GM18519 (cell line): Measurements from ENCODE around the gene MAP2K5.

ENCODE experiments used
- ATAC-seq: cut with Tn5 transposase; IDR thresholded peaks from one replicate; pipeline ENCODE4 v1.9.1; 2021; ENCODE audit warnings: mild to moderate bottlenecking, moderate library complexity; ENCODE audit not compliant: unreplicated experiment, low FRiP score

Gene MAP2K5

DNA sequence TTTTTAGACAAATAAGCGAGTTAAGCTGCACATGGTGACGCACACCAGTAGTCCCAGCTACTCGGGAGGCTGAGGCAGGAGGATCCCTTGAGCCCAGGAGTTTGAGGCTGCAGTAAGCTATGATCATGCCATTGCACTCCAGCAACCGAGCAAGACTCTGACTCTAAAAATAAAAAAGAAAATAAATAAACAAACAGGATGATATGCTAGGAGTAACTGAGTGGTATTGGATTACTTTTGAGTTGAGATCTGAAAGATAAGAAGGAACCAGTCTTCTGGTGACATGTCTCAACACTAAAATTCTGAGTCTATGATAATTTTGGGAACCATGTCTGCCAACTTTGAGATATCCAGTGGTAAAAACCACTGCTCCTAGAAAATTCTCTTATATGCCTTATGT is 173.7 kb downstream of the MAP2K5 start:
- ATAC-seq: no peak

DNA sequence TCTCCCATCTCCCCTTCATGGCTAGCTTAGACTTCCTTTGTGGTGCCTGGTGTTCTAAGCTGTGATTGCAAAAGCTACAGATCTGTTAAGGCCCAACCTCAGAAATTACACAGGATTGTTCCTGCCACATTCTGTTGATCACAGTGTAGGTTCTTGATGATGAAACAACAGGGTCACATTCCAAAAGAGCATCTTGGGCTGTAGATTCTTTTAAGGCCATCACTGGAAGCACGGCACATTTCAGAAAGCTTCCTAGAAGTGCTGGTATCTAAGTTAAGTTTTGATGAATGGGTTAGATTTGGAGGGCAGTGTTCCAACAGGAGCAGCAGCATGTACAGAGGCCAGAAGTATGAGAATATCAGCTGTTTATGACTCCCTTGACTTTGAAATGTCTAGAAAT is 175.3 kb downstream of the MAP2K5 start:
- ATAC-seq: no peak

DNA sequence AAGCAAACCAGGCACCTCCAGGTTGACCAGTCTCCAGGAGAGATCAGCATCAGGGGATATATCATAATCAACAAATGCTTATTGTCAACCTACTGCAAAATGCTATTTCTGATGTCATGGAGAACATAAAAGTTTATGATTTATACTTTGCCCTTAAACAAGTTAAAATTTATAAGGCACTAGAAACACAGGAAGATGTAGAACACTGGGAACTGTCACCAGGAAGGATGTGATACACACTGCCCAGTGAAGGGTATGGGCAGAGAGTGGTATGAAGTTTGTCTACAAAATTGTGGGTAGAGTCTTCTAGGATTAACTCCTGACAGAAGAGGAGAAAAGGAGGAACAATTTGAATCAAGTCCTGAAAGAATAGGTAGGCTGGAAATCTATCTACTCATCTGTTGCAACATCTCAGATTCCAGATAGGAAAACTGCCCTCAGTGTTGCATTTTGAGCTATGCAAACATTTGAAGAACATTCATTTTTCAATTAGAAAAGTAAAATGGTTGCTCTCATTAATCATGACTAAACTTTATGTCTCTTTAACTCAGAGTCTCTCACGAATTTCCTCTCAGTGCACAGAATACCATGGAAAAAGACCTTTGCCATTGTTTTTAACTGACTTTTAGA is 176.9 kb downstream of the MAP2K5 start:
- no peak for ATAC-seq

DNA sequence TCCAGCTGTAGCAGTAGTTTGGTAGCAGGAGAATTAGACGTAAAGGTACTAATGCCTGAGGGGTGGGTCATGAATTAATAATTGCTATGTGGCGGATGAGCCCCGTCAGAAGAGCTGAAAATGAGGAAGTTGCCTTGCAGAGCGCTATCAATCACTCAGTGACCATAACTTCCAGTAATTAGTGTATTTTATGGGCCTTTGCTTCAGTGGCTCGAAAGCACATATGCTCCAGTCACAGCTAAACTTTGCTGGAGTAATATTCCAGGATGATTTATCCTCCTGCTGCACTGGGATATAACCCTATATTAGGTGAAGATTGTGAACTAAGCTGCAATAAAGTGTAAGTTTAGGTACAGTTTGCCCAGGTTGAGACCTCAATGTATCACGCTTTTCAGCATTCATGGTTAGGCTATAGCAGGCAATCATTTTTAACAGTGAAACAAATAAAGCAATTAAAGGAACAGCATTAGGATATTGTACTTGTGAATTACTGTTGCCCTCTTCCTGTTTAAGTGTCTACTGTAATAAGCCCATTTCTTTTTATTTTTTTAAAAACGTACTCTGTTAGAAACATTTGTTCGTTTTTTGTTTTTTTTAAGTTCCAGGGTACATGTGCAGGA is 178.2 kb downstream of the MAP2K5 start:
- no peak for ATAC-seq

DNA sequence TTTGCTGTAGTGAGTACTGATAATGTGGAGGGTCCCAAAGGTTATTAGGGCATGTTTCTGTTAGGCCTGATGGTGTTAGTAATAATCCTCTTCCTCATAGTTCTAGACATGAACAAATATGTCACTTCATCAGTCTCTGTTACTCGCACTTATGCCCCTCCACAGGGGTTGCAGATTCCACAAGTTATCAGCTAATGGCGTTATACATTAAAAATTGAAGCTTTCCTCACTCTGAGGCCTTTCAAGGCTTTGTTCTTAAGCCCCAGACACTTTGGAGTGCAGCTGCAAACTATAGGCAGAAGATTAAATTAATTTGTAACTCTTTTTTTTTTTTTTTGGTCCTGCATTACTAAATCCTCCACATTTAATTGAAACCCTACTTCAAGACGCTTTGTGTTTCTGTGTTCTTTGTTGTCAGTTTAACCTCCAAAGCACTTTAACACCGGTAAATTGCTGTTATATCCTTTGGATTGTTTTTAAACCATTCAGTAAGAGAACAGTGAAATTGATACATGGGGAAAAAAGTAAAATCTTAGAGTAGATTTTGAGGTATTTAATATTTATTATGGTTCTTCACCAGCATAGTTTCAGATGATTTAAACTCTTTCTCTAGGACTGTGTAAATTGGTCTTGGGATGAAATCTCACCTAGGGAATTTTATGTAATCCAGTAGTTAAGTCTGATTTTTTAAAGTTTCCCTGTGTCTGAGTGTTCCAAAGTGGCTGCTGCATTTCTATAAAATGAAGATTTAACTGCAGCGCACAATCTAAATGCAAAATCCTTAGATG is 179.7 kb downstream of the MAP2K5 start:
- ATAC-seq: no peak

DNA sequence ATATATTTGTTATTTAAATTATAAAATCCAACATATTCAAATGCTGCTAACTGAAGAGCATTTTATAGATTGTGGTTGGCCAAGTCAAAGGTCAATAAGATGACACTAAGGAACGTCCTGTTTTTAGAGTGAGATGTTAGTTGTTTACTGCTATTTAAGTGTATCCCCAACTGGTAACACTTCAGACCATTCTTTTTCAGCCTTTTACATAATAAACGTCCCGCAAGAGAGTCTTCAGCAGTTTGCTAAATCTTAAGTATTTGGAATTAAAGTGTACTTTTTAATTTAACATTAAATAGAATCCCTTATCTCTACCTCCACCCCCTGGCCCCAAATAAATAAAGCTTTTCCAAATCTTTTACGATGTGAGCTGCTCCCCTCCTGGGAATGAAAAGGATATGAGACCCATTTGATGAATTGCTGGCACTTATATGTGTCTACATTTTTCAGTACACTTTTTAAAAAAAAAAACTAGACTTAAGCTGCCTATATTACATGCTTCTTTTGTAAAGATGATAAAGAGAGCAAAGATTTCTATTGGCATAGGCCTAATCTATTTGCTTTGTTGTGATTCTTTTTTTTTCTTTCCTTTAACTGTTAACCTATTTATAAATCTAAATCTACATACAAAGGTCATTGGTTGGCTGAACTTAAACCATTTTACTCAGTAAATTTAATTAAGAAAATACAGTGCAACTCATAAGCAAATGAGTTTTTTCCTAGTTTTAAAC is 181.0 kb downstream of the MAP2K5 start:
- ATAC-seq: no peak

DNA sequence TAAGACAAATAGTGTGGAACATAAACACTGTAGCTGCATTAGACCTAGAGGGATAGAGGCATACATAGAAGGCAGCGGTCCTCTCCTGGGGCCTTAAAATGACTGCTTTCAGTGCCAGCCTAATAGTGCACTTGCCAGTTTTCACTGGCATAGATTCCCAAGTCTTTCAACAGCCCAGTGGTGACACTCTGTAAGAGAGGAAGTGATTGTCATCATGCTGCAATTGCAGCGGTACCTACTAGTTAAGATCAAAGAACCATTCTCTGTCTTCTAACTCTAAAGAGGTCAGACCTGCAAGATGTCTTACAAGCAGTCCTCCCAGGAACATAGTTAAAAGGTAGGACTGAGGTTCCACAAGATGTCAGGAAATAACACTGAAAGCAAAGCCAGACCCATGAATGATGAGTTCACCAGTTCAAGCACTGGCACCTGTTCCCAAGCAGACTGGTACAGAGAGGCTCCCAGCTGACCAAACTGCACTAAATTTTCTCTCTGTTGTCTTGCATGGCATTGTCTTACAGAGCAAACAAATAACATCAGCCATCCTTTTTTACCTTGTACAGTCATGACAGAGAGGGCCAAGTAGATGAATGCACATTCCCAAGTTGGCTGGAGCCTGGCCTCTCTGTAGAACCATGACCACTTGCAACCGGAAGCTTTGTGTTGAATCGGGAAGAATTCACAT is 182.3 kb downstream of the MAP2K5 start:
- no peak for ATAC-seq

DNA sequence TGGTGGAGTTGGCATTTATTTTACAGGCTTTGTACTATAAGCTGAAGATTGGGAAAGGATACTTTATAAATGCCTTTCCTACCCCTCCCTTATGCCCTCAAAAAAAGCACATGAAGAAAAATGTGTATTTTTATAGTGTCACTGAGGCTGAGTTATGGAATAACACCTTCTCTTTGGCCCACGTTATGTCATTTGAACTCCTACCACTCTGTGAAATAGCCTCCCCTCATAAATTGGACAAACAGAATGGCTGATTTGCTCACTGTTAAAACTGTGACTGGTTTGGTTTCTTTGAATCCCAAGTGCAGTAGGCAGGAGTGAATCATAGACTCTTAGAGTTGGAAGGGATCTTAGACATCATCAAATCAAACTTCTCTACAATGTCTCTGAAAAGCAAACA is 187.6 kb downstream of the MAP2K5 start:
- ATAC-seq: no peak

DNA sequence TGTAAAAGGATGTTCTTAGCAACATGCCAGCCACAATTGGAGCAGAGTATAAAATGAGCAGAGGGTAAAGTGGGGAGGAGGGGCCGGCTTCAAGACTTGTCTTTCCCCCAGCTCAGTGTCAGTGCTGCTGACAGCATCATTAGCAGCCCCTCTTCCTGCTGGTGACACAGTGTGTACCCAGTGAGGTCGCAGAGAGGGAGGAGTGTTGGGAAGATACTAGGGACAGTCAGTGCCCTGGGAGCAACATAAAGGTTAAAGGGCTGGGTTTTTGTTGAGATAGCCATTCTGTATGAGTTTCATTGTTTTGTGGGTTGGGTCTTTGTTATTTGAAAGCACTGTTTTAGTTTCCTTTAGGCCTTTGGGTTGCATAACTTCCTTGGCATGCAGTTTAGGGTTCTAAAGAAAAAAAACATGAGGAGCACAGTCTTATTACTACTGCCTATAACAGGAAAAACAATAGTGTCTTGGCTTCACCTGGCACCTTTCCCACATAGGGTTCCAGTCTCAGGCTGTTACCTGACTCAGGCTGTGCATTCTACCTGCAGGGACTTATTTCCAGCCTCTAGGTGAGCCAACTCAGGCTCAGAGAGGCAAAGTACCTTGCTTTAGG is 188.7 kb downstream of the MAP2K5 start:
- no peak for ATAC-seq

DNA sequence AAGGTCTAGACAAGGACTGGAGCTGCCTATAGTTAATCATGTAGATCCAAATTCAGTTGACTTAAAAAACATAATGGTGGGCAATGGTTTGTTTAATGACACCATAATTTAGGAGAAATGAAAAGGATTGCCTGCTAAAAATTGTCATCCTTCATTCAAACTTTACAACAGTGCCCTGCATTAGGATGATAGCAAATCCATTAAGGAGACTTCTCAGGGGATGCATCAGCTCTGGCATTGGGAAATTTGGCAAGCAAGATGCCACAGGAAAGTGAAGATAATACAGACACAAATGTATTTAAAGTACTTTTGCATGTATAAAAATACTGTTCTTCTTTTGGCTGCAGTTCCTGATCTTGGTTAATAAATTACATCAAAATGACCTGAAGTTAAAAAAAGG is 189.7 kb downstream of the MAP2K5 start:
- no peak for ATAC-seq

DNA sequence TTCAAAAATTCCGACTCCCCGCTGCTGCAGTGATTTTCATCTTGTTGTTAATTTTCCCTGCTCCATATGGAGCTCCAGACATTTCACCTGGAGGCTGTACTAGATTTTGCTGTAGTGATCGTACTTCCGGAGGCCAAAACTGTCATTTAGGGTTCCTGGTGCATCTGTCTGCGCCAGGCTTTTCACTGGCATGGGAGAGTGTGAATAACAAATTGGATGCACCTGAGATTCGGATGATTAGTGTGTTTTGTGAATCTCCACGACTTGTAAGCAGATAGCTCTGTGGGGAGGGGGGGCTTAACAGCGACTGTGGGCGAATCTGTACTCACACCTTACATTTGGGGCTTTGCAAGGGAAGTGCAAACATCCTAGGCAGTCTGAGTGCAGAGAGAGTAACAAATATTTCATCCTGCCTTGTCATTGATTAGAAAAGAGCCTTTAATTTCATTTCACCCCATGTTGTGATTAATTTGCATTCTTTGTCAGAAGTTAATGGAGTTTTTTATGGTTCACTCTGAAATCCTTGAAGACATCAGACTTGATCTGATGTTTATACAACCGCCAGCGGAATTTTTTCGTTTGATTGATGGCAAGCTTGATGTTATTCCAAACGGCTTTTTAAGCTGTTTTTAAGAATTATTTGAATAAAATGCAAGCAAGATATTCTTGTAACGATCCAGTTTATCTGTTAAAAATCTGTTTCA is 190.3 kb downstream of the MAP2K5 start:
- ATAC-seq: no peak

DNA sequence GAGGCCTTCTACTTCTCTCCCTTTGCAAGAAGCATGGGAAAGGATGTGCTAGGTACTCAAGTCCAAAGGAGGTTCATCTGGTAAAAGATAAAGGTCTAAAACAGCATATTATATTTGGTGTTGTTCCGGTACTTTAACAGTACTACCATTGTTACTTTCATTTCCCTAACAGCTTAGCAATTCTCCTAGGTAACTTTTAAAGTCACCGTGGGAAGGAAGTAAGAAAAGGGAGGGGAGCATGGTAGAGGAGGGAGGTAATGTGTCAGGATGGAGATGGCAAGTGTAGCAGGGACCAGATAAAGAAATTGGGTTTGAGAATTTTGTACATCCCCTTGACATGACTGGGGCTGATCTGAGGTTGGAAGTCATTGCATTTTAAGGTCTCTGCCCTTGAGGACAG is 193.4 kb downstream of the MAP2K5 start:
- no peak for ATAC-seq

DNA sequence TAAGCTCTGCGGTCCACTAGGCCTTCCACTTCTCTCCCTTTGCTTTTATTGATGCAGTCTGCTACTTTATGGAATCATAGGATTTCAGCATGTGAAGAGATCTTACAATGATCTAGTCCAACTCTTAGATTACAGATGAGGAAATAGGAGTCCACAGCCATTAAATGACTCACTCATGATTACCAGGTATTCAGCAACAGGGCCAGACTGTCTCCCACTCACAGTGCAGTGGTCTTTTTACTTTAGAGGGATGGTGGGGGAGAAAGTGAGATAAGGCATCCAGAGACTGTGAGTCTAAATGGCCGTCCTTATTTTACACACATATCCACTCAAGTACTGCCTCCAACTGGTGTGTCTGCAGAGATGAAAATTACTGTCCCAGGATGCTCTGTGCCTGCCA is 194.3 kb downstream of the MAP2K5 start:
- ATAC-seq: no peak

DNA sequence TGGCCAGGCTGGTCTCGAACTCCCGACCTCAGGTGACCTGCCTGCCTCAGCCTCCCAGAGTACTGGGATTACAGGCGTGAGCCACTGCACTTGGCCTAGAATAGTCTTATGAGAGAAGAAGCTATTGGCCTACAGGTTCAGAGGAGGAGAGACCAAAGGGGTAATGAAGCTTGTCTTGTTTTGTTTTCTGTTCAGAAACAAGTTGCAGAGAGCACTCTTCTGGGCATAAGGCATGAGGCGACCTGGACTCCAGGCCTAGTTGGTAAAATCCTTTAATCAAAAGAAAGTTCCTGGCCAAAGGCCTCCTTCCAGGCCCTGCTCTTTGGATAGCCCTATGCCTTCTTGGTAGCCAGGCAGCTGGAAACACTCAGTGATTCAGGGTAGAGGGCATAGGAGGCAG is 195.6 kb downstream of the MAP2K5 start:
- no peak for ATAC-seq

DNA sequence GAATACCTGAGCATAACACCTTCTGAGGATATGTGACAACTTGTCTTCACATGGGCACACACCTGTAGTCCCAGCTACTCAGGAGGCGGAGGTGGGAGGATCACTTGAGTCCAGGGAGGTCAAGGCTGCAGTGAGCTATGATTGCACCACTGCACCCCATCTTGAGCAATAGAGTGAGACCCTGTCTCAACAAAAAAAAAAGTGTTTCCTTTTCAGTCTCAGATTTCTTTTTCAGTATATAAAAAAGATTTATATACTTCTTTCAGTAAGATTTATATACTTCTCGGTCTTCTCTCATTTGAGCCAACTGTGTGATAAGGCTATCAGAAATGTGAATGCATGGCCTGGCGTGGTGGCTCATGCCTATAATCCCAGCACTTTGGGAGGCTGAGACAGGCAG is 197.9 kb downstream of the MAP2K5 start:
- no peak for ATAC-seq

DNA sequence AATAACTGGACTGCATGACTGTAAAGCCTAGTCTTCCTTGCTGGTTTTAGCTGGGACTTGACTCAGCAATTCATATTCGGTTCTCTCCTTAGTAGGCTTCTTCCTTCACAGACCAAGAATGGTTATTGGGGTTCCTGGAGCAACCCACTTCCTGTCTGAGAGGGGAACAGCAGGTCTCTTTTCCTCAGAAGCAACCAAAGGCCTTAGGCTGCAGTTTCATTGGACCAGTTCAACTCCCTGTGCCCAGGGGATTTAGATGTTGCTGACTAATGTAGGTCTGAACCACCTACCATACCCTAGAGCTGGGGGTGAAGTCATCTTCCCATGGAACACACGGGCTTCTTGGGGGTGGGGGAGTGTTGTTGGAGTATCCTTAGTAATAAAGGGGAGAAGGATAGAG is 198.8 kb downstream of the MAP2K5 start:
- ATAC-seq: no peak

DNA sequence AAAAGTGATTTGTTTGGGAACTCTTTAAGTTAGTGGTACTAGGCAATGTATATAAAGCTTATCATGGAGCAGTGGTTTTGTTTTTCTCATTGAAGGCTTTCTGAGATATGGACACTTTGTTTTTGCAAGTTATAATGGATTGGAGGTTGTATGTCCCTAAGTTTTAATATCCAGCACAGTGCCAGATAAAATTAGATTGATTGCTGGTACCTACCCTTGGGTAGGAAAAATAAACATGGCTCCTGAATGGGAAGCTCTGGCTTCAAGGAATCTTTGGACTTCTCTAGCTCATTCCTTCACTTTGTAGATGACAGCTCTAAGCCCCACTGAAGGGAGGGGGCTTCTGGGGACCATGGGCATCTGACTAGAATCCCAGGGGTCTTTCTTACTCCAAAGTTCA is 201.1 kb downstream of the MAP2K5 start:
- no peak for ATAC-seq

DNA sequence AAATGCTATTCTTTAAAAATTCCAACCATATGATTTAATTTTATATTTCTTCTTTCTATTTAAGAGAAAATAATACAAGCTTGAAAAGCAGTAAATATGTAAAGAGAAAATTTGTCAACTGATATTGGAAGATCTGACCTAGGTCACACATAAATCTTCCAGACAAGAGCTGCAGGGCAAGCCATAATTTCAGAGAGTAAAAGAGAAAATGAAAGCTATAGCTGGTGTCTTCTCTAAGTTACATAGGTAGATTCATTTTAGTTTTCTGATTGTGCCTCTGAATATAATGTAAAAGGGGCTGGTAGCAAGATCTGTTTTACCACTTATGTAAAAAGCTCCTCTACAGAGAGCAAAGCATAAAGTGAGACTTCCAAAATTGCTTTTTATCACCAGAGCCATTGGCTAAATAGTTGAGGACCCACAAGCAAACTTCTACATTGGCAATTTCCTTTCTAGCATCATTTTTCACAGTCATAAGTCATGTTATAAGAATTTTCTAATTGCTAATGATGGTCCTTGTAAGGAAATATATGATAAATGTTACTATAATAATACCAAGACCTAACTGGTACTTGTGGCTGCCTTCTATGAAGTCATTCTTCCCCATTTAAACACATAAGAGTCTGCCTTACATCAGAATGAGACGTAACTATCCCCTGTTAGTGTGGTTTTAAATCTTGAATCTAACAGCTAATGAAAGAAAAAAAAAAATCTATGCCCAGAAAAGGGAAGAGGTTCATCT is 202.0 kb downstream of the MAP2K5 start:
- ATAC-seq: no peak
